Left lung (tissue), 10 donors: ENCODE results near the gene GABRB2. TPM values are rescaled to one million over a fixed set of nuclear protein-coding genes. Genes with fewer than 3 reads are reported as not detected.

Source experiments
- ATAC-seq: fragments of 200-7000 bp; cut with Tn5 transposase; one replicate; pipeline ENCODE4 v1.9.1; 2020; ENCODE audit warnings: moderate library complexity
- DNase-seq, 4 donors: peaks; one replicate each; pipeline ENCODE4 v3.0.0-alpha.2; 2013 to 2020
- H3K27ac ChIP-seq, 2 donors: fragments of 200-600 bp; sonication (generic) in 1 of 2; one replicate each; pipeline versions ENCODE4 v1.5.0 to v1.8.0; 2020 to 2021
- H3K27me3 ChIP-seq, 2 donors: fragments of 200-600 bp; sonication (generic) in 1 of 2; one replicate each; pipeline versions ENCODE4 v1.5.0 to v1.8.0; 2020 to 2021
- H3K36me3 ChIP-seq, 2 donors: fragments of 200-600 bp; sonication (generic) in 1 of 2; one replicate each; pipeline versions ENCODE4 v1.5.0 to v1.8.0; 2020 to 2021
- H3K4me1 ChIP-seq, 2 donors: fragments of 200-600 bp; one replicate each; pipeline ENCODE4 v1.8.0; 2021
- H3K4me3 ChIP-seq, 2 donors: fragments of 200-600 bp; sonication (generic) in 1 of 2; one replicate each; pipeline versions ENCODE4 v1.5.0 to v1.8.0; 2020 to 2021; ENCODE audit warnings: mild to moderate bottlenecking in 1 of 2
- H3K9me3 ChIP-seq, 2 donors: fragments of 200-600 bp; sonication (generic) in 1 of 2; one replicate each; pipeline versions ENCODE4 v1.5.0 to v1.8.0; 2020 to 2021
- CTCF ChIP-seq, 2 donors: fragments of 200-600 bp; sonication (generic) in 1 of 2; IDR thresholded peaks; one replicate each; pipeline versions ENCODE4 v1.5.0 to v1.8.0; 2021; ENCODE audit warnings: antibody characterized with exemption in 2 of 2
- intact Hi-C, 2 donors: fragments of 100-400 bp; cut with DNase I; formaldehyde crosslinking; loops; one replicate each; pipeline versions ENCODE4 v1.11.2 to v1.14.2; 2022
- polyA plus RNA-seq, 6 donors: library from polyadenylated mRNA; unstranded; fragments of 120-200 nt; gene quantifications; one replicate each; pipeline ENCODE4 v1.2.1, GENCODE V29; 2013; ENCODE audit not compliant: insufficient read length in 6 of 6
- total RNA-seq, 2 donors: library from RNA; stranded (reverse); fragmentation: NEBNext Ultra II Directional; extraction: Animal tissue kit (Norgen Biotek cat#: 25700); gene quantifications; one replicate each; pipeline ENCODE4 v1.2.1, GENCODE V29; 2021
- donor health status: DM: no; HTN: yes; CAD: no.
- donor health status: DM: no; HTN: no; CAD: no.

GABRB2 gene
- total and polyA plus RNA-seq, 8 donors: 0.50 to 3.1 (median 1.6) TPM

GRCh38 chr5:161288071-161288470, 258.5 kb downstream of the GABRB2 start:
- DNase-seq (no peak), ATAC-seq (no peak)
- Histone ChIP-seq H3K9me3 (no peaks in the 10 kb centered on the region), H3K4me3 (no peak overlapping the region), H3K27ac (no peak overlapping the region), H3K4me1 (no peaks in the 10 kb centered on the region), H3K27me3 (no peaks in the 10 kb centered on the region), H3K36me3 (no peaks in the 10 kb centered on the region)
- TF ChIP-seq CTCF (IDR thresholded peaks at IDR 0.05): no peak
- intact Hi-C loops: no loop called here

DNA sequence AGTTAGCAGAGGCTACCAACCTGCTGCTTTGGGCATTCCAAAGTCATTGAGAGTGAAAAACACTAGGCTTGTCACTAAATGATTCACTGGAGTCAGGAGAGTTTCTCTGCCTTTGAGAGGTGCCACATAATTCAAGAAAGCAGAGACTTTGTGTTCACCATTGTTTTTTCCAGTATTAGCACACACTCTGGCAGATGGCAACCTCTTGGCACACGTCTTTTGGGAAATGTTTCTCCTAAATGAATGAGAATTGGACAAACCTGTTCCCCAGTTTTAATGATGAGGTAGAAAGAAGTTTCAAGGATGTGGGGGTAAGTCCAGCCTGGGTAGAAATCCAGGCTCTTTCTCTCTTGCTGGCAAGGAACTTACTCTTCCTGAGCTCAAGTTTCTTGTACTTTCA, 259.1 kb downstream of the GABRB2 start:
- Histone ChIP-seq H3K36me3 (no peaks in the 10 kb centered on the region), H3K4me3 (no peak overlapping the region), H3K4me1 (no peaks in the 10 kb centered on the region), H3K9me3 (no peaks in the 10 kb centered on the region), H3K27ac (no peak overlapping the region), H3K27me3 (no peaks in the 10 kb centered on the region)
- DNase-seq: no peak
- no peak for TF ChIP-seq CTCF (IDR thresholded peaks at IDR 0.05)
- no peak for ATAC-seq
- intact Hi-C loops: no loop called here

- no peaks in the 10 kb centered on the region for H3K4me1 ChIP-seq
- no peaks in the 10 kb centered on the region for H3K9me3 ChIP-seq
- no peak overlapping the region for H3K4me3 ChIP-seq
- peak in 1 of 4 donors; percentile 18 for DNase-seq
- no peaks in the 10 kb centered on the region for H3K36me3 ChIP-seq
- H3K27me3 ChIP-seq: no peaks in the 10 kb centered on the region
- no peak for TF ChIP-seq CTCF (IDR thresholded peaks at IDR 0.05)
- no peak overlapping the region for H3K27ac ChIP-seq
- ATAC-seq: no peak
- intact Hi-C loops: no loop called here
These were observed 260.4 kb downstream of the GABRB2 start for GRCh38 chr5:161286066-161286655.

DNA sequence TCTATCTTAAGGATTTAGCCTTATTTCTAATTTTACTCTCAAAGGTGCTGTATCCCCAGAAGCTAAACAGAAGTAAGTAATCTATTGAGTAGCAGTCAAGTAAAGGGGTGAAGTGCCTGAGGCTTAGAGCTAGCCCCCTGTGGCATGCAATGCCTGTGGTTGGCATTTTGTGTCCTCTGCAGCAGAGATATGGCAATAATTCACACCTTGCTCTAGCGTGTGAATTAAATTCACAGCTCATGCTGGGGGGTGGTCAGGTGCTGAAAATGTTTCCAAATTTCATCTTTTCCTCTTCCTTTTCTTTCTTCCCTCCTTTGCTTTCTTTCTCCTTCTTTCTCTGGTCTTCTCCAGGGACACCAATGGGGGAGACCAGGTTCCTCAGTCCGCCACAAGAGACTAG, 262.1 kb downstream of the GABRB2 start:
- TF ChIP-seq CTCF (IDR thresholded peaks at IDR 0.05): no peak
- Histone ChIP-seq H3K36me3 (no peaks in the 10 kb centered on the region), H3K9me3 (peaks cover 0 to 2% of the 10 kb centered on the region in 2 donors), H3K4me1 (no peaks in the 10 kb centered on the region), H3K27ac (no peak overlapping the region), H3K4me3 (no peak overlapping the region), H3K27me3 (no peaks in the 10 kb centered on the region)
- ATAC-seq (no peak), DNase-seq (no peak)
- intact Hi-C loops: no loop called here

DNA sequence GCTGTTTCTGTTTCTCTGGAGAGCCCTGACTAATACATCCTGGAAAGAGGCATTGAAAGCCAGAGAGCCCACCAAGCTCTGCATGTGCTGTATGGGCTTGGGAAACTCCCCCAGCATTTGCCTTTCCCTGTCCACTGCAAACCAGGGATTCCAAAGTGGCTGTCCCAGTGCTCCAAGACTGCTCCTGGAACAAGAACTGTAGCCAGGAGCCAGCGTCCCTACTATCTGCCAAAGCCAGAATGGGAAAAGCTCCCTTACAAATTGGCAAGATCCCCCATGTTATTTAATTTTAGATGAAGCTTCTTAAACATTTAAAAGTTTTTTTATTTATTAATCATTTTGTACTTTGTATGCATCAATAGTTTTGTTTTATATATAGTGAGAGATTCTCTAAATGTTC, 263.2 kb downstream of the GABRB2 start:
- ATAC-seq: no peak
- DNase-seq: no peak
- no peaks in the 10 kb centered on the region for H3K36me3 ChIP-seq
- intact Hi-C loops: no loop called here
- H3K27ac ChIP-seq: no peak overlapping the region
- no peak for TF ChIP-seq CTCF (IDR thresholded peaks at IDR 0.05)
- no peak overlapping the region for H3K4me3 ChIP-seq
- H3K9me3 ChIP-seq: peaks cover 0 to 2% of the 10 kb centered on the region in 2 donors
- no peaks in the 10 kb centered on the region for H3K4me1 ChIP-seq
- no peaks in the 10 kb centered on the region for H3K27me3 ChIP-seq
